ENCODE results near the gene FBXL2. TPM values are rescaled to one million over a fixed set of nuclear protein-coding genes. Genes with fewer than 3 reads are reported as not detected.
"Not testable (repeated sequence)": the region's sequence is repeated elsewhere in the genome, so short reads cannot be mapped to it uniquely, and the experiment has no call there.

The FBXL2 gene
- total and polyA plus RNA-seq, 2 of the 8 experiments (the other 6 are each of a cell fraction or from before 2014, with no cell fraction given), result 3.1 to 5.4 TPM

- POLR2A ChIA-PET (ENCODE audit: partially characterized antibody); H3K79me2 ChIP-seq (ENCODE audit: control insufficient read depth in 1 of 2, insufficient read depth in 2 of 2, low read length in 2 of 2); H2BK20ac ChIP-seq (ENCODE audit: low read length); H2AK5ac ChIP-seq (ENCODE audit: low read depth, low read length); H2BK12ac ChIP-seq (ENCODE audit: low read depth, low read length); H2BK120ac ChIP-seq (replicated peaks; ENCODE audit: low read depth, low read length); H3K4me2 ChIP-seq (ENCODE audit: insufficient read depth in 1 of 2, low read depth in 2 of 2, low read length in 2 of 2); H4K5ac ChIP-seq (ENCODE audit: insufficient read length, low read depth, low read length); H3K79me1 ChIP-seq (ENCODE audit: low read depth, low read length); H3K4ac ChIP-seq (replicated peaks; ENCODE audit: insufficient read length, low read depth, low read length); H3K18ac ChIP-seq (ENCODE audit: extremely low read depth, low read length); H3K23me2 ChIP-seq (ENCODE audit: low read depth, low read length); DNase-seq (ENCODE audit: low read depth in 1 of 2, low spot score in 2 of 2); H3K23ac ChIP-seq (ENCODE audit: insufficient read length); H3K56ac ChIP-seq (replicated peaks; ENCODE audit: insufficient read length, low read depth, low read length); H2AFZ ChIP-seq (ENCODE audit: low read length); H3K4me3 ChIP-seq (ENCODE audit: extremely low read depth in 1 of 4, insufficient read depth in 2 of 4, low read depth in 3 of 4, low read length in 4 of 4); H4K91ac ChIP-seq (replicated peaks; ENCODE audit: insufficient read length, low read length); H4K20me1 ChIP-seq (replicated peaks in 1 of 2; ENCODE audit: control insufficient read depth in 1 of 2, insufficient read depth in 2 of 2, low read length in 2 of 2); H3K27ac ChIP-seq (ENCODE audit: low read depth, low read length); H4K8ac ChIP-seq (ENCODE audit: extremely low read depth, insufficient read depth, low read length); H3K14ac ChIP-seq (ENCODE audit: insufficient read length); H3K9ac ChIP-seq (replicated peaks in 1 of 4; ENCODE audit: extremely low read depth in 1 of 4, low read depth in 3 of 4, low read length in 3 of 4); H2BK15ac ChIP-seq (ENCODE audit: low read length); FAIRE-seq; H3K27me3 ChIP-seq (replicated peaks in 1 of 4; ENCODE audit: control insufficient read depth in 3 of 4, extremely low read depth in 1 of 4, insufficient read depth in 3 of 4, low read length in 3 of 4); H3K4me1 ChIP-seq (replicated peaks in 1 of 4; ENCODE audit: control insufficient read depth in 3 of 4, insufficient read depth in 4 of 4, low read length in 3 of 4); H3K9me3 ChIP-seq (ENCODE audit: insufficient read depth in 2 of 2, low read depth in 1 of 2, low read length in 1 of 2); H2BK5ac ChIP-seq (ENCODE audit: low read depth, low read length): not testable (repeated sequence)
- 95% methylated on average over 3 of the region's 3 CpGs; no CpG with 5 or more reads in 1 of the 2 experiments for WGBS, 2 experiments (ENCODE audit: extremely low coverage in 1 of 2, insufficient coverage in 1 of 2, insufficient read length in 1 of 2, insufficient replicate concordance in 2 of 2, low coverage in 1 of 2, low lambda C conversion rate in 2 of 2, missing lambda C conversion rate in 1 of 2)
- CTCF ChIA-PET (ENCODE audit: partially characterized antibody), result interaction anchor here (0.6 to 1.8 kb wide), 2 partner anchors 38 to 280 kb away, joined by 5 to 8 read pairs; no protein-coding TSS in a partner anchor
- peaks cover 14 to 78% (median 50%) of the 10 kb centered on the region in 4 experiments for H3K36me3 ChIP-seq (ENCODE audit: control insufficient read depth in 2 of 4, insufficient read depth in 4 of 4, low read length in 3 of 4)
Observed at GRCh38 chr3:33410816-33411215, 133.6 kb downstream of the FBXL2 start.

All from H1 (cell line).